ENCODE measurements around the gene RYR2.

GRCh38 chr1:237093691-237094090 is 51.7 kb downstream of the RYR2 start:
- no peak for TF ChIP-seq POLR2A (IDR thresholded peaks at IDR 0.05)
- TF ChIP-seq, protein P1, sequence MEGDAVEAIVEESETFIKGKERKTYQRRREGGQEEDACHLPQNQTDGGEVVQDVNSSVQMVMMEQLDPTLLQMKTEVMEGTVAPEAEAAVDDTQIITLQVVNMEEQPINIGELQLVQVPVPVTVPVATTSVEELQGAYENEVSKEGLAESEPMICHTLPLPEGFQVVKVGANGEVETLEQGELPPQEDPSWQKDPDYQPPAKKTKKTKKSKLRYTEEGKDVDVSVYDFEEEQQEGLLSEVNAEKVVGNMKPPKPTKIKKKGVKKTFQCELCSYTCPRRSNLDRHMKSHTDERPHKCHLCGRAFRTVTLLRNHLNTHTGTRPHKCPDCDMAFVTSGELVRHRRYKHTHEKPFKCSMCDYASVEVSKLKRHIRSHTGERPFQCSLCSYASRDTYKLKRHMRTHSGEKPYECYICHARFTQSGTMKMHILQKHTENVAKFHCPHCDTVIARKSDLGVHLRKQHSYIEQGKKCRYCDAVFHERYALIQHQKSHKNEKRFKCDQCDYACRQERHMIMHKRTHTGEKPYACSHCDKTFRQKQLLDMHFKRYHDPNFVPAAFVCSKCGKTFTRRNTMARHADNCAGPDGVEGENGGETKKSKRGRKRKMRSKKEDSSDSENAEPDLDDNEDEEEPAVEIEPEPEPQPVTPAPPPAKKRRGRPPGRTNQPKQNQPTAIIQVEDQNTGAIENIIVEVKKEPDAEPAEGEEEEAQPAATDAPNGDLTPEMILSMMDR (IDR thresholded peaks at IDR 0.05): no peak

Measured in heart left ventricle (tissue), 13 donors.